Adrenal gland (tissue), 5 donors: ENCODE measurements around the gene ITIH6.

Source experiments
- CTCF ChIP-seq, 6 experiments: fragments of 450-650 bp in 4 of 6; fragments of 200-600 bp in 2 of 6; sonication (generic) in 1 of 6; IDR thresholded peaks; 1 replicate in 5 of 6; 2 replicates in 1 of 6; pipeline versions ENCODE4 v1.5.1 to v1.8.0; 2016 to 2021; ENCODE audit warnings: antibody characterized with exemption in 6 of 6, mild to moderate bottlenecking in 2 of 6, moderate library complexity in 1 of 6
- POLR2A ChIP-seq, 2 donors: fragments of 450-650 bp; IDR thresholded peaks; one replicate each; pipeline ENCODE4 v1.6.1; 2017; ENCODE audit warnings: antibody characterized with exemption in 2 of 2, mild to moderate bottlenecking in 2 of 2, moderate library complexity in 1 of 2
- donor health status: DM: no; HTN: no; CAD: no.

DNA sequence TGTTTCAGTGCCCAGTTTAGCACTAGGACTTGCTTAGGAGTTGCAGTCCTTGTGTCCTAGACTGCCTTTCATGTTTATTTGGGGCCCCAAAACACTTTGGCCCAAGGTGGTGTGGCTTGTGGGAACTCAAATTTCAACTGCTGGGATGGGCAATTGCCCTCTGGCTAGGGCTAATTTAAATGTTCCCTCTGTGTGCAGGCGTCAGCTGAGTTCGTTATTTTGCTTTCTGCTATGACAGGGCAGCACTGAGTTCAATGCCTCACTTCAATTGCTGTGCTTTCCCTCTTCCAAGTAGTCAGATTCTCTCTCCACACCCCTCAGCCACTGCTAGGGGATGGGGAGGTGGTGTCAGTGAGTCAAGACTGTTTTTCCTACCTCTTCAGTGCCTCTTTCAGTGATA, 51.1 kb downstream of the ITIH6 start:
- no peak for TF ChIP-seq CTCF (IDR thresholded peaks at IDR 0.05)
- TF ChIP-seq POLR2A (IDR thresholded peaks at IDR 0.05): no peak
